T-helper 2 cell treated with Interferon-gamma antibody and Interleukin-4, amounts not matched to agents 5 μg/mL and 100 μg/mL, for 36 hours (primary cell): ENCODE measurements around the gene FGGY.
"Not testable (repeated sequence)": the region's sequence is repeated elsewhere in the genome, so short reads cannot be mapped to it uniquely, and the experiment has no call there.

Source experiments
- DNase-seq: peaks from one replicate; pipeline ENCODE4 v3.0.0; 2021; ENCODE audit warnings: low spot score
- H3K27ac Mint-ChIP-seq: one replicate; pipeline ENCODE4 v1.8.0; 2021; ENCODE audit warnings: mild to moderate bottlenecking, mixed read lengths
- H3K27me3 Mint-ChIP-seq: one replicate; pipeline ENCODE4 v1.8.0; 2021; ENCODE audit warnings: low read depth, mixed read lengths
- H3K36me3 Mint-ChIP-seq: one replicate; pipeline ENCODE4 v1.8.0; 2021; ENCODE audit warnings: low read depth, mixed read lengths
- H3K4me1 Mint-ChIP-seq: one replicate; pipeline ENCODE4 v1.8.0; 2021; ENCODE audit warnings: low read depth, mixed read lengths
- H3K4me3 Mint-ChIP-seq: one replicate; pipeline ENCODE4 v1.8.0; 2022; ENCODE audit warnings: mild to moderate bottlenecking, moderate library complexity, mixed read lengths
- H3K9me3 Mint-ChIP-seq: one replicate; pipeline ENCODE4 v1.8.0; 2021; ENCODE audit warnings: mixed read lengths

FGGY gene

GRCh38 chr1:59468828-59469428 is 172.0 kb downstream of the FGGY start:
- Mint-ChIP-seq H3K27ac (no peak overlapping the region), H3K36me3 (peaks cover 2% of the 10 kb centered on the region), H3K9me3 (peaks cover 21% of the 10 kb centered on the region), H3K4me3 (no peak overlapping the region), H3K4me1 (peaks cover 2% of the 10 kb centered on the region), H3K27me3 (peaks cover 2% of the 10 kb centered on the region)
- no peak for DNase-seq

- H3K9me3 Mint-ChIP-seq, result peaks cover 16% of the 10 kb centered on the region
- H3K4me1 Mint-ChIP-seq, H3K36me3 Mint-ChIP-seq, H3K4me3 Mint-ChIP-seq, H3K27ac Mint-ChIP-seq, DNase-seq, H3K27me3 Mint-ChIP-seq: not testable (repeated sequence)
Measured at GRCh38 chr1:59471991-59472570, 175.2 kb downstream of the FGGY start.

DNA sequence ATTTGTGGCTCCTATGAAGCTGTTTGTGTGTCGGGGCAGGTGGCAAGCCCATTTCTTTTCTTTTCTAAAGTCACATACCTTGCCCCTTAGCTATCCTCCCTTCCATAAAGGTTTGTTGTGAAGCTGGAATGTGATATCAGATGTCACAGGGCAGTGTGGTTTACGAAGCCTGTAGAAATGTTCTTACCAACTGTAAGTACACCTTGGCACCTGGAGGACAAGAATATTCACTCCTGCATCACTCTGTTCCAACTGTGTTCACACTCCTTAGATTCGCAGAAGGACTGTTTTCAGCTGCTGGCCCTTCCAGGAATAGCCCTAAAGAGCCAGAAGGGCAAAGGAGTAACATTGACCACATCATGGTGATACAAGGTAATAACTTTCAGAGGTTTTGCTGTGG is 176.9 kb downstream of the FGGY start:
- peaks cover 16% of the 10 kb centered on the region for H3K9me3 Mint-ChIP-seq

GRCh38 chr1:59474496-59474895 is 177.6 kb downstream of the FGGY start:
- H3K27ac Mint-ChIP-seq, result no peak overlapping the region
- peaks cover 16% of the 10 kb centered on the region for H3K4me1 Mint-ChIP-seq
- H3K4me3 Mint-ChIP-seq, result no peak overlapping the region
- H3K9me3 Mint-ChIP-seq, result peaks cover 15% of the 10 kb centered on the region
- no peaks in the 10 kb centered on the region for H3K27me3 Mint-ChIP-seq
- H3K36me3 Mint-ChIP-seq, result peaks cover 2% of the 10 kb centered on the region
- no peak for DNase-seq

More for the DNA sequence above, 176.9 kb downstream of the FGGY start:
- H3K4me1 Mint-ChIP-seq, result peaks cover 16% of the 10 kb centered on the region
- peaks cover 2% of the 10 kb centered on the region for H3K36me3 Mint-ChIP-seq
- H3K4me3 Mint-ChIP-seq, result no peak overlapping the region
- no peak overlapping the region for H3K27ac Mint-ChIP-seq
- no peaks in the 10 kb centered on the region for H3K27me3 Mint-ChIP-seq
- DNase-seq, result no peak

GRCh38 chr1:59475737-59476136 is 178.8 kb downstream of the FGGY start:
- Mint-ChIP-seq H3K27ac (no peak overlapping the region), H3K4me3 (no peak overlapping the region), H3K9me3 (peaks cover 7% of the 10 kb centered on the region), H3K4me1 (peaks cover 16% of the 10 kb centered on the region), H3K36me3 (peaks cover 2% of the 10 kb centered on the region), H3K27me3 (no peaks in the 10 kb centered on the region)
- no peak for DNase-seq

DNA sequence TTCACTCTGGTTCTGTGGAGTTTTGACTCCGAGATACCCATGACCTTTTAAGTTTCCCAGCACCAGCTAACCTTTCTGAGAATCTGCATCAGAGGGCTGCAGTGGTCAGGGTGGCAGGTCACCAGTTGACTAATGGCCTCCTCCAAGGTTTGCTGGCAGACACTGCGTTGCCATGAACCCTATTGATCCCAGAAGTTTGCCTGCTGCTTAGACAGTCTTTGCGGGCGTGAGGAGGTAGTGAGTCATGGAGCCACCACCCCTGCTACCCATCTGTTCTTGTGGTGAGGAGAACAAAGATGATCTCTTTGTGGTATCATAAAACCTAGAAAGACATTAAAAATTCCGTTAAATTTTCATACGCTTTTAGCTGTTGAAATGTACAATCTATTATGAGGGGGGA is 180.4 kb downstream of the FGGY start:
- Mint-ChIP-seq H3K27me3 (no peaks in the 10 kb centered on the region), H3K4me3 (peak overlapping the region; percentile 39), H3K4me1 (peaks cover 16% of the 10 kb centered on the region), H3K9me3 (no peaks in the 10 kb centered on the region), H3K36me3 (peaks cover 2% of the 10 kb centered on the region), H3K27ac (peak overlapping the region; percentile 29)
- peak; percentile 86 for DNase-seq

GRCh38 chr1:59477867-59478266 is 181.0 kb downstream of the FGGY start:
- H3K9me3 Mint-ChIP-seq, result no peaks in the 10 kb centered on the region
- peak overlapping the region; percentile 39 for H3K4me3 Mint-ChIP-seq
- peaks cover 16% of the 10 kb centered on the region for H3K4me1 Mint-ChIP-seq
- peak overlapping the region; percentile 29 for H3K27ac Mint-ChIP-seq
- DNase-seq, result no peak
- no peaks in the 10 kb centered on the region for H3K36me3 Mint-ChIP-seq
- no peaks in the 10 kb centered on the region for H3K27me3 Mint-ChIP-seq

- H3K9me3 Mint-ChIP-seq, result no peaks in the 10 kb centered on the region
- no peaks in the 10 kb centered on the region for H3K27me3 Mint-ChIP-seq
- peaks cover 2% of the 10 kb centered on the region for H3K36me3 Mint-ChIP-seq
- no peak for DNase-seq
- H3K27ac Mint-ChIP-seq, result no peak overlapping the region
- peaks cover 21% of the 10 kb centered on the region for H3K4me1 Mint-ChIP-seq
- H3K4me3 Mint-ChIP-seq, result no peak overlapping the region
Measured at GRCh38 chr1:59478822-59479221, 181.9 kb downstream of the FGGY start.

DNA sequence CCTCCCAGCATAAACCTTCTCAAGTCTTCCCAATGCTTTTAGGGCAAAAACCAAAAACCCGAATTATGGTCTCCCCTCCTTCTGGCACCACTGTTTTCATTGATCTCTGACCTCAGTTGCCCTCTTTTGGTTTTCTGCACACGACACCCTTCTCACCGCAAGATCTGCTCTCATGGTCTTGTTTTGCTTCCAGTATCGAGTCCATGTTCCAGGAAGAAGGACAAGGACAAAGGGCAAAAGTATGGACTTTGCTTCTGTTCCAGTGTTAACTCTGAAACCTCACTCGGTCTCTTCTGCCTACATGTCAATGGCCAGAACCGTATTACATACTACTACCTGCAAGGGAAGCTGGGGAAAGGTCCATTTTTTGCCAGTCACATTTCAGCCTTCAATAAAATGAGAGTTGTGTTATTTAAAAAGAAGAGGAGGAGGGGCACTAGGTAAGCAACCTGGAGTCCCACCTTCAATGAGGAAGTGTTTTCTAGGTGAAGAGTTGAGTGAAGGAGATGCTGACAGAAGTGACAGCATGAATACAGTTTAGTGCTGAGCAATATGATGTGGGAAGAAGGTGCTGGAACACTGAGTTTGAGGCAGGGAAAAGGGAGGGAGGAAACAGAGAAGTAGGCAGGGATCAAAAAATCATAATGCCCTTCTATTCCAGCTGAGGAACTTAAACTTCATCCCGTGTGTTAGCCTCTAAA is 183.4 kb downstream of the FGGY start:
- DNase-seq, result no peak
- no peak overlapping the region for H3K27ac Mint-ChIP-seq
- no peaks in the 10 kb centered on the region for H3K9me3 Mint-ChIP-seq
- no peaks in the 10 kb centered on the region for H3K27me3 Mint-ChIP-seq
- peaks cover 2% of the 10 kb centered on the region for H3K36me3 Mint-ChIP-seq
- H3K4me1 Mint-ChIP-seq, result peaks cover 24% of the 10 kb centered on the region
- H3K4me3 Mint-ChIP-seq, result no peak overlapping the region

DNA sequence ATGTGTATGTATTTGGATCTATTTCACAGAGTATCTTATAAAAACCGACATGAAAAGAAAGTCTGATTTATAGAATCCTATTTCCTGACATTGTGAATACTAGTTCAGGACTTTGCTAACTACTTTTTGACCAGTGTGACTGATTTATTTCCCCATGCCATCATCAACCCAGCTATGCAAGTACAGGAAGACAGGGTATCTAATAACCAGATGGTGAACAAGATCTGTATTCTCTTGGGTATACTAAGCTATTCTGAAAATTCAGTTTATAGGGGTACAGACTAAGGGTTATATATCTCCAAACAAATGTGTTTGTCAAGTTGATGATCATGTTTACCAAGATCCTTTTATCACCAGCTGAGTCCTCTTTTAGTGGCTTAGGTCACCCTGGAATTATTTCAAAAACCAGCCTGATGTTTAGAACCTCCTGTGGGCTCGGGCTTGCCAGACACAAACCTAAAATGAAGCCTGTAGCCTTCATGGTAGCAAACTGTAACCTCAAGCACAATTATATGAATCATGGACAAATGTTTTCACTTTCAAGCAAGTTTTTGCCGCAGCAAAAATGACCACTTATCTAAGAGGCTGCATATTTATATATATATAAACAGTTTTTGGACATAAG is 185.1 kb downstream of the FGGY start:
- Mint-ChIP-seq H3K4me3 (no peak overlapping the region), H3K27me3 (no peaks in the 10 kb centered on the region)
- no peak for DNase-seq

DNA sequence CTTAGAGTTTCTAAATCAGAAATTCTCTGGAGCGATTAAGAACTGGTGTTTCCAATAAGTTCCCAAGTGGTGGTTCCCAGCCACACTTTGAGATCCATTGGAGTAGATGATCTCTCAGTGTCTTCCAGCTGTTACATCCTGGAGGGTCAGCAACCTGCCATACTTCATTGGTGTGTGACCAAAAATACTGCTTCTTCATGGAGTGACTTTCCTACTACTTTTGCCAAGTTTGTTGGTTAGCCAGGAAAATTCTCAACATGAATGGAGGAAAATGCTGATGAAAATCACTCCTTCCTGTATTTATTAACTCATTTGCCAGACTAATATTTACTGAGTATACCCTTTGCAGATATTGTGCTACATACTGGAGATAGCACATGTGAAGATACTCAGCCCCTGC is 186.1 kb downstream of the FGGY start:
- H3K27ac Mint-ChIP-seq, result no peak overlapping the region
- H3K4me1 Mint-ChIP-seq, result peaks cover 20% of the 10 kb centered on the region
- DNase-seq, result no peak
- no peak overlapping the region for H3K4me3 Mint-ChIP-seq
- H3K36me3 Mint-ChIP-seq, result peaks cover 2% of the 10 kb centered on the region
- no peaks in the 10 kb centered on the region for H3K9me3 Mint-ChIP-seq
- no peaks in the 10 kb centered on the region for H3K27me3 Mint-ChIP-seq

More for the DNA sequence above, 185.1 kb downstream of the FGGY start:
- Mint-ChIP-seq H3K4me1 (peaks cover 22% of the 10 kb centered on the region), H3K36me3 (peaks cover 2% of the 10 kb centered on the region), H3K9me3 (no peaks in the 10 kb centered on the region), H3K27ac (no peak overlapping the region)

GRCh38 chr1:59484096-59484495 is 187.2 kb downstream of the FGGY start:
- Mint-ChIP-seq H3K9me3 (no peaks in the 10 kb centered on the region), H3K4me3 (no peak overlapping the region), H3K27me3 (no peaks in the 10 kb centered on the region), H3K36me3 (peaks cover 2% of the 10 kb centered on the region), H3K27ac (no peak overlapping the region), H3K4me1 (peaks cover 20% of the 10 kb centered on the region)
- DNase-seq, result no peak

DNA sequence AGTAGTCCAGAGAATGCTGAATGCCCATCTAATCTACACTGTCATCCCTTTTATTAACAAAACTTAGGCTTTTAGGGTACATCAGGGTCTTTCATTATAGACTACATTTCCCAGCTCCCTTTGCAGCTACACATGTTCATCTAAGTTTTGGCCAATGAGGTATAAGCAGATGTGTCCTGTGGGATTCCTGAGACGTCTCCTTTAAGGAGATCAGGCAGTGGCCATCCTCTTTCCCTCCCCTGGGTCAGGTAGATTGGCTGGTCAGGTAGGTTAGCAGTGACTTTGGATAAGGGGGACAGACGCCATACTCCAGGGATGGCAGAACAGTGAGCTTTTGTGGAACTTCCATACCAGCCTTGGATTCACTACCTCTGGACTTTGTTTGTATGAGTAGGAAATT is 188.3 kb downstream of the FGGY start:
- Mint-ChIP-seq H3K36me3 (peaks cover 2% of the 10 kb centered on the region), H3K27me3 (no peaks in the 10 kb centered on the region), H3K9me3 (no peaks in the 10 kb centered on the region), H3K4me3 (no peak overlapping the region), H3K27ac (no peak overlapping the region), H3K4me1 (peaks cover 20% of the 10 kb centered on the region)
- DNase-seq, result no peak

DNA sequence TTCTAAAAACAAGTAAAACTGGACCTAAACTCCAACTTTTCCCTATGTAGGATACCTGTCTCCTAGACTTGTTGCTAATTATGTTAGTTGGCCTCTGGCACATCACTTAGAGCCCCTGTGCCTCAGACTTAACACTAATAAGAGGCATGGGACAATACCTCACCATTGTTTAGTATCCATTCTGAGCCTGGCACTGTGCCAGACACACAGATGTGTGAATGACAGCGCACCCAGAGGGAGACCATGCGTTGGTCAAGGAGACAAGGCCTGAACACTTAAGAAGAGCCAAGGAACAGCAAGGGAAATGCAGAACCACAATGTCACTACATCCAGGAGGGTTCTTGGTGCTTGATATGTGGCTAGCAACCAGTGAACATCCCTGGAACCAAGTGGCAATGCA is 189.1 kb downstream of the FGGY start:
- Mint-ChIP-seq H3K27me3 (no peaks in the 10 kb centered on the region), H3K9me3 (no peaks in the 10 kb centered on the region), H3K4me1 (peaks cover 20% of the 10 kb centered on the region), H3K4me3 (no peak overlapping the region), H3K36me3 (peaks cover 2% of the 10 kb centered on the region), H3K27ac (no peak overlapping the region)
- DNase-seq, result no peak
